Measurements from ENCODE around the gene MYOT. TPM values are rescaled to one million over a fixed set of nuclear protein-coding genes. Genes with fewer than 3 reads are reported as not detected.

MYOT gene
- total RNA-seq, 4 donors from 2014 or later: 0.39 to 11.7 (median 1.8) TPM

GRCh38 chr5:137837491-137838394, 29.9 kb upstream of the MYOT start:
- Histone ChIP-seq H3K27ac (no peak overlapping the region), H3K27me3 (no peaks in the 10 kb centered on the region), H3K4me1 (no peaks in the 10 kb centered on the region), H3K9me3 (no peaks in the 10 kb centered on the region), H3K36me3 (no peaks in the 10 kb centered on the region), H3K4me3 (replicated peaks in 1 of 3) (no peak overlapping the region)
- intact Hi-C loops (cut with DNase I): no loop called here
- DNase-seq: no peak
- TF ChIP-seq, protein P1, sequence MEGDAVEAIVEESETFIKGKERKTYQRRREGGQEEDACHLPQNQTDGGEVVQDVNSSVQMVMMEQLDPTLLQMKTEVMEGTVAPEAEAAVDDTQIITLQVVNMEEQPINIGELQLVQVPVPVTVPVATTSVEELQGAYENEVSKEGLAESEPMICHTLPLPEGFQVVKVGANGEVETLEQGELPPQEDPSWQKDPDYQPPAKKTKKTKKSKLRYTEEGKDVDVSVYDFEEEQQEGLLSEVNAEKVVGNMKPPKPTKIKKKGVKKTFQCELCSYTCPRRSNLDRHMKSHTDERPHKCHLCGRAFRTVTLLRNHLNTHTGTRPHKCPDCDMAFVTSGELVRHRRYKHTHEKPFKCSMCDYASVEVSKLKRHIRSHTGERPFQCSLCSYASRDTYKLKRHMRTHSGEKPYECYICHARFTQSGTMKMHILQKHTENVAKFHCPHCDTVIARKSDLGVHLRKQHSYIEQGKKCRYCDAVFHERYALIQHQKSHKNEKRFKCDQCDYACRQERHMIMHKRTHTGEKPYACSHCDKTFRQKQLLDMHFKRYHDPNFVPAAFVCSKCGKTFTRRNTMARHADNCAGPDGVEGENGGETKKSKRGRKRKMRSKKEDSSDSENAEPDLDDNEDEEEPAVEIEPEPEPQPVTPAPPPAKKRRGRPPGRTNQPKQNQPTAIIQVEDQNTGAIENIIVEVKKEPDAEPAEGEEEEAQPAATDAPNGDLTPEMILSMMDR (IDR thresholded peaks at IDR 0.05): no peak
- no peak for TF ChIP-seq POLR2A (IDR thresholded peaks at IDR 0.05)
- WGBS, 2 donors: 77 to 78% methylated on average over 2 of the region's 2 CpGs

GRCh38 chr5:137838976-137839375, 28.7 kb upstream of the MYOT start:
- Histone ChIP-seq H3K4me3 (replicated peaks in 1 of 3) (no peak overlapping the region), H3K9me3 (no peaks in the 10 kb centered on the region), H3K27me3 (no peaks in the 10 kb centered on the region), H3K36me3 (no peaks in the 10 kb centered on the region), H3K27ac (no peak overlapping the region), H3K4me1 (no peaks in the 10 kb centered on the region)
- TF ChIP-seq POLR2A (IDR thresholded peaks at IDR 0.05): no peak
- TF ChIP-seq, protein P1 (IDR thresholded peaks at IDR 0.05): no peak
- no peak for DNase-seq
- intact Hi-C loops (cut with DNase I): no loop called here

GRCh38 chr5:137842296-137842695, 25.4 kb upstream of the MYOT start:
- TF ChIP-seq POLR2A (IDR thresholded peaks at IDR 0.05): no peak
- TF ChIP-seq, protein P1 (IDR thresholded peaks at IDR 0.05): no peak
- Histone ChIP-seq H3K9me3 (no peaks in the 10 kb centered on the region), H3K4me1 (no peaks in the 10 kb centered on the region), H3K4me3 (replicated peaks in 1 of 3) (no peak overlapping the region), H3K27ac (no peak overlapping the region), H3K27me3 (no peaks in the 10 kb centered on the region), H3K36me3 (no peaks in the 10 kb centered on the region)
- DNase-seq: no peak
- WGBS, 2 donors: 79 to 87% methylated on average over 5 of the region's 5 CpGs
- intact Hi-C loops (cut with DNase I): no loop called here

DNA sequence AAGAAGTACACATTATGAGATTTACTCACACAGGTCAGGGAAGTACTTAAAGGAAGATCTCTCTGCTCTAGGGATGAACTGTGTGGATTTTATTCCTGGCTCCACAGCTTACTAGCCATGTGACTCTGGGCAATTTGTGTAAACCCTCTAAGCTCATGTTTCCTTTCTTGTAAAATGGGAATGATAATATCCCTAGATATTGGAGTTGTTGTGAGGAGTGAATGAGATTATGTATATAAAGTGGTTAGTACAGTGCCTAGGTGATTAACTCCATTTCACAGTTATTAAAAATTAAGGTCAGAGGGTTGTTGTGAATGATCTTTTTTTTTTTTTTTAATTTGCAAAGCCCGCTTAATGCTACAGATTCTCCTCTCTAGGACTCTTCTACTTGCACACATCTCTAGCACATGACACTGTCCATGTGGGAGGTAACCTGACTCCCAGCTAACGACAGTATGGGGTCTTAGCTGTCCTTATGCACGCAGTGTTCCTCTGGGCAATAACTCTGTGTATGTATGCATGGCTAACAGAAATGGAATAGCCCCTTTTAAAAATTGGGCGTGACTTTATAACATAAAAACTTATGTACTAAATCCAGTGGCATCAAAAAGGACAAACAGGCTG, 23.9 kb upstream of the MYOT start:
- no peak for DNase-seq
- H3K36me3 ChIP-seq: no peaks in the 10 kb centered on the region
- intact Hi-C loops (cut with DNase I): no loop called here
- no peaks in the 10 kb centered on the region for H3K27me3 ChIP-seq
- no peaks in the 10 kb centered on the region for H3K9me3 ChIP-seq
- H3K4me3 ChIP-seq (replicated peaks in 1 of 3): no peak overlapping the region
- no peak overlapping the region for H3K27ac ChIP-seq
- 66 to 72% methylated on average over 4 of the region's 4 CpGs for WGBS, 2 donors
- H3K4me1 ChIP-seq: no peaks in the 10 kb centered on the region
- TF ChIP-seq POLR2A (IDR thresholded peaks at IDR 0.05): no peak
- TF ChIP-seq, protein P1 (IDR thresholded peaks at IDR 0.05): no peak

GRCh38 chr5:137845472-137845871, 22.2 kb upstream of the MYOT start:
- no peaks in the 10 kb centered on the region for H3K27me3 ChIP-seq
- H3K4me1 ChIP-seq: no peaks in the 10 kb centered on the region
- intact Hi-C loops (cut with DNase I): no loop called here
- no peak overlapping the region for H3K4me3 ChIP-seq (replicated peaks in 1 of 3)
- no peak for DNase-seq
- no peaks in the 10 kb centered on the region for H3K36me3 ChIP-seq
- H3K9me3 ChIP-seq: no peaks in the 10 kb centered on the region
- TF ChIP-seq POLR2A (IDR thresholded peaks at IDR 0.05): no peak
- TF ChIP-seq, protein P1 (IDR thresholded peaks at IDR 0.05): no peak
- H3K27ac ChIP-seq: no peak overlapping the region

All from thyroid gland (tissue), 4 donors.